Tibial artery (tissue), 4 donors: Measurements from ENCODE around the gene AQP12A.

ENCODE experiments used
- DNase-seq, 2 donors: peaks; one replicate each; pipeline ENCODE4 v3.0.0-alpha.2; 2019
- H3K27ac ChIP-seq, 2 donors: fragments of 200-600 bp; sonication (generic) in 1 of 2; 1 replicate in 1 of 2; 2 replicates in 1 of 2; pipeline ENCODE4 v1.5.1; 2018 to 2019; ENCODE audit warnings: mild to moderate bottlenecking in 1 of 2
- H3K27me3 ChIP-seq, 2 donors: fragments of 200-600 bp; sonication (generic) in 1 of 2; one replicate each; pipeline versions ENCODE4 v1.5.1 to v1.6.0; 2016 to 2019
- H3K36me3 ChIP-seq, 3 donors: fragments of 200-600 bp; sonication (generic) in 2 of 3; one replicate each; pipeline ENCODE4 v1.5.1; 2016 to 2019; ENCODE audit warnings: mild to moderate bottlenecking in 2 of 3
- H3K4me1 ChIP-seq, 4 donors: fragments of 200-600 bp; sonication (generic) in 2 of 4; 1 replicate in 3 of 4; 2 replicates in 1 of 4; pipeline ENCODE4 v1.5.1; 2016 to 2019
- H3K4me3 ChIP-seq, 2 donors: fragments of 200-600 bp; sonication (generic) in 1 of 2; 1 replicate in 1 of 2; 2 replicates in 1 of 2; pipeline ENCODE4 v1.5.1; 2018 to 2019; ENCODE audit warnings: mild to moderate bottlenecking in 2 of 2
- H3K9me3 ChIP-seq, 3 donors: fragments of 200-600 bp; sonication (generic) in 1 of 3; one replicate each; pipeline ENCODE4 v1.5.1; 2016 to 2019
- intact Hi-C: fragments of 100-400 bp; cut with DNase I; formaldehyde crosslinking; loops from one replicate; pipeline ENCODE4 v1.15.0; 2023; ENCODE audit warnings: low total_unique reads
- TF ChIP-seq, protein P1 (sequence below), 2 experiments: fragments of 200-600 bp in 1 of 2; fragments of 450-650 bp in 1 of 2; IDR thresholded peaks; one replicate each; pipeline ENCODE4 v1.5.1; 2017 to 2019; ENCODE audit warnings: antibody characterized with exemption in 2 of 2, mild to moderate bottlenecking in 1 of 2, moderate library complexity in 1 of 2

The AQP12A gene

GRCh38 chr2:240663546-240664190 lies 28.0 kb upstream of the AQP12A start:
- DNase-seq, result no peak
- no peak overlapping the region for H3K4me3 ChIP-seq
- no peak overlapping the region for H3K27ac ChIP-seq
- peaks cover 0 to 14% (median 10%) of the 10 kb centered on the region in 3 donors for H3K9me3 ChIP-seq
- no peaks in the 10 kb centered on the region for H3K4me1 ChIP-seq
- TF ChIP-seq, protein P1, sequence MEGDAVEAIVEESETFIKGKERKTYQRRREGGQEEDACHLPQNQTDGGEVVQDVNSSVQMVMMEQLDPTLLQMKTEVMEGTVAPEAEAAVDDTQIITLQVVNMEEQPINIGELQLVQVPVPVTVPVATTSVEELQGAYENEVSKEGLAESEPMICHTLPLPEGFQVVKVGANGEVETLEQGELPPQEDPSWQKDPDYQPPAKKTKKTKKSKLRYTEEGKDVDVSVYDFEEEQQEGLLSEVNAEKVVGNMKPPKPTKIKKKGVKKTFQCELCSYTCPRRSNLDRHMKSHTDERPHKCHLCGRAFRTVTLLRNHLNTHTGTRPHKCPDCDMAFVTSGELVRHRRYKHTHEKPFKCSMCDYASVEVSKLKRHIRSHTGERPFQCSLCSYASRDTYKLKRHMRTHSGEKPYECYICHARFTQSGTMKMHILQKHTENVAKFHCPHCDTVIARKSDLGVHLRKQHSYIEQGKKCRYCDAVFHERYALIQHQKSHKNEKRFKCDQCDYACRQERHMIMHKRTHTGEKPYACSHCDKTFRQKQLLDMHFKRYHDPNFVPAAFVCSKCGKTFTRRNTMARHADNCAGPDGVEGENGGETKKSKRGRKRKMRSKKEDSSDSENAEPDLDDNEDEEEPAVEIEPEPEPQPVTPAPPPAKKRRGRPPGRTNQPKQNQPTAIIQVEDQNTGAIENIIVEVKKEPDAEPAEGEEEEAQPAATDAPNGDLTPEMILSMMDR (IDR thresholded peaks at IDR 0.05), result no peak
- intact Hi-C loops, result no loop called here
- no peaks in the 10 kb centered on the region for H3K36me3 ChIP-seq
- H3K27me3 ChIP-seq, result peaks cover 0 to 15% of the 10 kb centered on the region in 2 donors

DNA sequence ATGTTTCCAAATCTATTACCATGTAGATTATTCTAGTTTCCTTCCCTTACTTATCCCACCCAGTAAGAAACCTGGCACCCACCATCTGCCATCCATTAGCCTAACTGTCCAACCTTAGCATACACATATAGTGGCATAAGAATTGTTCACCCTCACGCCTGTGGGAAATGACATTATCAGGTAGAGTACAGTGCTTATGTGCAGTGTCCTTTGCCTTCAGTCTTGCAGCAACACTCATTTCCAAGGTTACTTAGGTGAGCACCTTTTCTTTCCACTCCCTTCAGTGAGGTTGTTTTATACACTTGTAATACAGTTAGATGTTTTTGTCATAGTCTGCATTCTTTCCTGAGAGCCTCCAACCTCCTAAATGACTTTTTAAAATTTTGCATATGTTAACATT lies 27.0 kb upstream of the AQP12A start:
- Histone ChIP-seq H3K4me1 (no peaks in the 10 kb centered on the region), H3K27ac (no peak overlapping the region), H3K27me3 (peaks cover 0 to 15% of the 10 kb centered on the region in 2 donors), H3K36me3 (no peaks in the 10 kb centered on the region), H3K4me3 (no peak overlapping the region), H3K9me3 (peaks cover 0 to 14% (median 10%) of the 10 kb centered on the region in 3 donors)
- TF ChIP-seq, protein P1 (IDR thresholded peaks at IDR 0.05), result no peak
- DNase-seq, result no peak
- intact Hi-C loops, result no loop called here

- H3K4me1 ChIP-seq, result peaks cover 0 to 7% (median 0%) of the 10 kb centered on the region in 4 donors
- H3K27ac ChIP-seq, result no peak overlapping the region
- peaks cover 0 to 26% of the 10 kb centered on the region in 2 donors for H3K27me3 ChIP-seq
- H3K4me3 ChIP-seq, result no peak overlapping the region
- no peaks in the 10 kb centered on the region for H3K36me3 ChIP-seq
- DNase-seq, result no peak
- TF ChIP-seq, protein P1 (IDR thresholded peaks at IDR 0.05), result no peak
- intact Hi-C loops, result no loop called here
- peaks cover 0 to 2% (median under 1%) of the 10 kb centered on the region in 3 donors for H3K9me3 ChIP-seq
Measured at GRCh38 chr2:240670402-240670801, 21.3 kb upstream of the AQP12A start.

- Histone ChIP-seq H3K9me3 (no peaks in the 10 kb centered on the region), H3K27me3 (peaks cover 0 to 25% of the 10 kb centered on the region in 2 donors), H3K4me3 (no peak overlapping the region), H3K27ac (no peak overlapping the region), H3K36me3 (no peaks in the 10 kb centered on the region), H3K4me1 (peaks cover 0 to 7% (median 0%) of the 10 kb centered on the region in 4 donors)
- no peak for DNase-seq
- TF ChIP-seq, protein P1 (IDR thresholded peaks at IDR 0.05), result no peak
- intact Hi-C loops, result no loop called here
Measured at GRCh38 chr2:240670950-240671349, 20.7 kb upstream of the AQP12A start.

DNA sequence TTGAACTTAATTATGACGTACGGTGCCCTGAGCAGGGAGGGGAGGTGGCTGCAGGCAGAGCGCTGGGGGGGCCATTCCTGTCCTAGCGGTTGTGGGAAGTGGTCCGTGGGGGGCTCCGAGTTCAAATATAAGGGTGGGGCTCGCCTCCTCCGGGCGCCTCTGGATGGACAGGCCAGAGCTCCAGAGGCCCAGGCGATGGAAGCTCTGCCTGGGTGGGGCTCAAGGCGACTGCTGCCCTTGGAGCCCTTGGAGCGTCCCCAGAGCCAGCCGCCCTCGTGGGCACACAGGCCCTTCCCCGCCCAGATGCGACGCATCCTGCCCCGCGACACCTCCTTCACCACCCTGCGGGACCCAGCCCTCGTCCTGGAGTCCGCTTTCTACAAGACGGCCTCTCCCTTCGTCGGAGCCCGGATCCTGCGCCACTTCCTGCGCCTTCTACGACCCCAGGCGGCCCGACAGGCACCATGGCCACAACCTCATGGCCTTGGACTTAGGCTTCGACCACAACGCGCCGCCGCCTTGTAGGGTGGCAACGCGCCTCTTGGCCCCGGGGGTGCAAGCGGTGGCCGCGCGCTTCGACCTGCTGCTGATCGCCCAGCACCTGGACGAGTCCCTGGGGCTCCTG lies 19.5 kb upstream of the AQP12A start:
- Histone ChIP-seq H3K27ac (no peak overlapping the region), H3K9me3 (no peaks in the 10 kb centered on the region), H3K27me3 (peaks cover 0 to 25% of the 10 kb centered on the region in 2 donors), H3K36me3 (no peaks in the 10 kb centered on the region), H3K4me3 (no peak overlapping the region), H3K4me1 (peaks cover 0 to 7% (median 0%) of the 10 kb centered on the region in 4 donors)
- DNase-seq, result no peak
- TF ChIP-seq, protein P1 (IDR thresholded peaks at IDR 0.05), result no peak
- intact Hi-C loops, result no loop called here
